Measurements from ENCODE around the gene TBCB.

Gene TBCB

GRCh38 chr19:36100476-36100875, 14.8 kb upstream of the TBCB start:
- Histone ChIP-seq H3K4me1 (no peaks in the 10 kb centered on the region), H3K27ac (no peak overlapping the region), H3K27me3 (no peaks in the 10 kb centered on the region), H3K4me2 (no peak overlapping the region), H4K20me1 (peaks cover 10% of the 10 kb centered on the region; the same call in 1 of the 2 replicates), H3K36me3 (peaks cover 97% of the 10 kb centered on the region), H3K4me3 (no peak overlapping the region), H3K9ac (no peak overlapping the region), H3K9me3 (no peaks in the 10 kb centered on the region)
- TF ChIP-seq Cebpa-rat (IDR thresholded peaks at IDR 0.05): no peak

GRCh38 chr19:36101550-36102327, 13.5 kb upstream of the TBCB start:
- no peak for TF ChIP-seq Cebpa-rat (IDR thresholded peaks at IDR 0.05)
- Histone ChIP-seq H3K27ac (no peak overlapping the region), H3K36me3 (peaks cover 99% of the 10 kb centered on the region), H3K27me3 (no peaks in the 10 kb centered on the region), H3K9me3 (no peaks in the 10 kb centered on the region), H4K20me1 (peaks cover 10% of the 10 kb centered on the region; the same call in 1 of the 2 replicates), H3K9ac (no peak overlapping the region), H3K4me1 (no peaks in the 10 kb centered on the region), H3K4me3 (no peak overlapping the region), H3K4me2 (no peak overlapping the region)

- no peaks in the 10 kb centered on the region for H3K9me3 ChIP-seq
- H3K4me1 ChIP-seq: no peaks in the 10 kb centered on the region
- no peak overlapping the region for H3K9ac ChIP-seq
- TF ChIP-seq Cebpa-rat (IDR thresholded peaks at IDR 0.05): no peak
- H3K27ac ChIP-seq: no peak overlapping the region
- no peak overlapping the region for H3K4me2 ChIP-seq
- peaks cover 99% of the 10 kb centered on the region for H3K36me3 ChIP-seq
- H3K4me3 ChIP-seq: no peak overlapping the region
- H4K20me1 ChIP-seq: peaks cover 10% of the 10 kb centered on the region; the same call in 1 of the 2 replicates
- H3K27me3 ChIP-seq: no peaks in the 10 kb centered on the region
Measured at GRCh38 chr19:36103040-36103626, 12.1 kb upstream of the TBCB start.

GRCh38 chr19:36103842-36104552, 11.3 kb upstream of the TBCB start:
- no peaks in the 10 kb centered on the region for H3K27me3 ChIP-seq
- no peak overlapping the region for H3K9ac ChIP-seq
- peaks cover 10% of the 10 kb centered on the region; the same call in 1 of the 2 replicates for H4K20me1 ChIP-seq
- H3K4me1 ChIP-seq: no peaks in the 10 kb centered on the region
- TF ChIP-seq Cebpa-rat (IDR thresholded peaks at IDR 0.05): no peak
- peaks cover 99% of the 10 kb centered on the region for H3K36me3 ChIP-seq
- H3K4me3 ChIP-seq: no peak overlapping the region
- H3K27ac ChIP-seq: no peak overlapping the region
- H3K4me2 ChIP-seq: no peak overlapping the region
- no peaks in the 10 kb centered on the region for H3K9me3 ChIP-seq

GRCh38 chr19:36106441-36106840, 8.8 kb upstream of the TBCB start:
- Histone ChIP-seq H3K27ac (no peak overlapping the region), H3K4me2 (no peak overlapping the region), H3K27me3 (no peaks in the 10 kb centered on the region), H3K36me3 (peaks cover 89% of the 10 kb centered on the region), H3K9ac (no peak overlapping the region), H3K4me1 (no peaks in the 10 kb centered on the region), H3K4me3 (no peak overlapping the region), H4K20me1 (peaks cover 10% of the 10 kb centered on the region; the same call in 1 of the 2 replicates), H3K9me3 (no peaks in the 10 kb centered on the region)
- TF ChIP-seq Cebpa-rat (IDR thresholded peaks at IDR 0.05): no peak

GRCh38 chr19:36106991-36107390, 8.3 kb upstream of the TBCB start:
- Histone ChIP-seq H4K20me1 (peaks cover 10% of the 10 kb centered on the region; the same call in 1 of the 2 replicates), H3K4me2 (no peak overlapping the region), H3K27ac (no peak overlapping the region), H3K9me3 (no peaks in the 10 kb centered on the region), H3K36me3 (peaks cover 89% of the 10 kb centered on the region), H3K4me3 (no peak overlapping the region), H3K4me1 (no peaks in the 10 kb centered on the region), H3K9ac (no peak overlapping the region), H3K27me3 (no peaks in the 10 kb centered on the region)
- TF ChIP-seq Cebpa-rat (IDR thresholded peaks at IDR 0.05): no peak

- Histone ChIP-seq H3K27ac (no peak overlapping the region), H3K36me3 (peaks cover 89% of the 10 kb centered on the region), H3K4me2 (no peak overlapping the region), H3K27me3 (no peaks in the 10 kb centered on the region), H3K9ac (no peak overlapping the region), H3K9me3 (no peaks in the 10 kb centered on the region), H4K20me1 (peaks cover 5% of the 10 kb centered on the region), H3K4me1 (peaks cover 9% of the 10 kb centered on the region), H3K4me3 (no peak overlapping the region)
- no peak for TF ChIP-seq Cebpa-rat (IDR thresholded peaks at IDR 0.05)
Measured at GRCh38 chr19:36108684-36109083, 6.6 kb upstream of the TBCB start.

- peaks cover 70% of the 10 kb centered on the region for H3K36me3 ChIP-seq
- peak within 1 kb of the TSS; percentile 4; the same call in 1 of the 2 replicates for H3K9ac ChIP-seq
- H3K4me2 ChIP-seq: no peak within 1 kb of the TSS
Measured at GRCh38 chr19:36110487-36111199, 4.6 kb upstream of the TBCB start, which contains the start of gene OVOL3. TSS of gene OVOL3 (plus strand) at chr19:36111143. CDS start at chr19:36111203, 60 bp downstream.

GRCh38 chr19:36111200-36111539, 4.1 kb upstream of the TBCB start:
- no peak overlapping the region for H3K27ac ChIP-seq

More at GRCh38 chr19:36110487-36111199, 4.6 kb upstream of the TBCB start, which contains the start of gene OVOL3:
- no peaks in the 10 kb centered on the region for H3K27me3 ChIP-seq
- peaks cover 14% of the 10 kb centered on the region for H3K4me1 ChIP-seq
- TF ChIP-seq Cebpa-rat (IDR thresholded peaks at IDR 0.05): no peak
- no peak within 1 kb of the TSS for H3K27ac ChIP-seq
- peaks cover 10% of the 10 kb centered on the region for H4K20me1 ChIP-seq
- no peaks in the 10 kb centered on the region for H3K9me3 ChIP-seq
- H3K4me3 ChIP-seq: no peak within 1 kb of the TSS

More at GRCh38 chr19:36111200-36111539, 4.1 kb upstream of the TBCB start:
- no peak for TF ChIP-seq Cebpa-rat (IDR thresholded peaks at IDR 0.05)
- Histone ChIP-seq H3K36me3 (peaks cover 65% of the 10 kb centered on the region), H3K4me3 (no peak overlapping the region), H4K20me1 (peaks cover 14% of the 10 kb centered on the region), H3K9me3 (no peaks in the 10 kb centered on the region), H3K9ac (peak overlapping the region; percentile 4; the same call in 1 of the 2 replicates), H3K4me1 (peaks cover 18% of the 10 kb centered on the region), H3K27me3 (no peaks in the 10 kb centered on the region), H3K4me2 (no peak overlapping the region)
